GM19035 (cell line): ENCODE results near the gene RNPEPL1.
"Not testable (repeated sequence)": the region's sequence is repeated elsewhere in the genome, so short reads cannot be mapped to it uniquely, and the experiment has no call there.

ENCODE experiments used
- ATAC-seq: cut with Tn5 transposase; IDR thresholded peaks from one replicate; pipeline ENCODE4 v1.9.1; 2021; ENCODE audit not compliant: unreplicated experiment

The RNPEPL1 gene, protein sequence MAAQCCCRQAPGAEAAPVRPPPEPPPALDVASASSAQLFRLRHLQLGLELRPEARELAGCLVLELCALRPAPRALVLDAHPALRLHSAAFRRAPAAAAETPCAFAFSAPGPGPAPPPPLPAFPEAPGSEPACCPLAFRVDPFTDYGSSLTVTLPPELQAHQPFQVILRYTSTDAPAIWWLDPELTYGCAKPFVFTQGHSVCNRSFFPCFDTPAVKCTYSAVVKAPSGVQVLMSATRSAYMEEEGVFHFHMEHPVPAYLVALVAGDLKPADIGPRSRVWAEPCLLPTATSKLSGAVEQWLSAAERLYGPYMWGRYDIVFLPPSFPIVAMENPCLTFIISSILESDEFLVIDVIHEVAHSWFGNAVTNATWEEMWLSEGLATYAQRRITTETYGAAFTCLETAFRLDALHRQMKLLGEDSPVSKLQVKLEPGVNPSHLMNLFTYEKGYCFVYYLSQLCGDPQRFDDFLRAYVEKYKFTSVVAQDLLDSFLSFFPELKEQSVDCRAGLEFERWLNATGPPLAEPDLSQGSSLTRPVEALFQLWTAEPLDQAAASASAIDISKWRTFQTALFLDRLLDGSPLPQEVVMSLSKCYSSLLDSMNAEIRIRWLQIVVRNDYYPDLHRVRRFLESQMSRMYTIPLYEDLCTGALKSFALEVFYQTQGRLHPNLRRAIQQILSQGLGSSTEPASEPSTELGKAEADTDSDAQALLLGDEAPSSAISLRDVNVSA

DNA sequence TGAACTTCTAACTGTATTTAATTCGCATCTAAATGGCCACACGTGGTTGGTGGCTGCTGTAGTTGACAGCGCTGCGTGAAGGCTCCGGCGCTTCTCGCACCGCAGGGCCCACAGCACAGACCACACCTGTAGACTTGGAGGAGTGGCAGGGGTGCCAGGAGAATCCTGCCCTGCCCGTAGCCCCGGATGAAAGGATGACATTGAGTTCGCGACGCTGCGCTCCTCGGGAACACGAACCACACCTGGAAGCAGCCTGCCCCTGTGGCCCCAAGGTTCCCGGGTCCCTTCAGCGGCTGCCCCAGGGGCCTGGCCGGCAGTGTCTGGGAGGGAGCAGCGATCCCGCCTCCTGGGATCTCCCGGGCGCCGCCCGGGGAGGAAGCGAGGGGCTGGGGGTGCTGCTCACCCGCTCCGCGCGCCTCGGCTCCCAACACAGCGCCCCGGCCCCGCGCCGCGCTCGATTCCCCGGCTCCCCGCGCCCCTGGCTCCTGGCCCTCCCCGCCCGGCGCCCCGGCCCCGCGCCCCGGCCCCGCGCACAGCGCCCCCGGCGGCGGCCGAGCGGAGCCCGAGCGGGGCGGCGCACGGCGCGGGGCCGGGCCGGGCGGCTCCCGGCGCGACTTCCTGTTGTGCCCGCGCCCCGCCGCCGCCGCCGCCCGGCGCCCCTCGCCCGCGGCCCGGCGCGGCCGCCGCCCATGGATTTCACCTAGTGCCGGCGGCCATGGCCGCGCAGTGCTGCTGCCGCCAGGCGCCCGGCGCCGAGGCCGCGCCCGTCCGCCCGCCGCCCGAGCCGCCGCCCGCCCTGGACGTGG is at the start of gene RNPEPL1:
TSS of gene RNPEPL1 (plus strand) at position 613 of the 806 bp plus-strand sequence. CDS start at position 716, 103 bp downstream.
- ATAC-seq, result peak; percentile 27

DNA sequence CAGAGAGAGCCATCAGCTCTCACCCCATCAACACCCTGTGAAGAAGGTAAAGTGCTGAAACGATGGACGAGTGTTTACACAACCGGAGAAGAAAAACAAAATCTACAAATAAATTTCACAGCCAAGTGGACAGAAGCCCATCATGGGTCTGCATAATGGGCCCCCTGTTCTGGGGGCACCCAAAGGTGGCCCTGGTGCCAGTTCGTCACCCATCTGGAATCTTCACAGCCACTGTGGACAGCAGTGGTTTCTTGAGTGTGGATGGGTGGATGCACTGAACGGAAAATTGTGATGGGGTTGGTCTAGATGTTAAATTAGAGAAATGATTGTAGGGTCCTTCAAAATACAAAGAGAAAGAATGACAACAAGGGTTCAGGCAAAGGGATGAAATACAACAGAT is 49.3 kb upstream of the RNPEPL1 start:
- ATAC-seq, result no peak

DNA sequence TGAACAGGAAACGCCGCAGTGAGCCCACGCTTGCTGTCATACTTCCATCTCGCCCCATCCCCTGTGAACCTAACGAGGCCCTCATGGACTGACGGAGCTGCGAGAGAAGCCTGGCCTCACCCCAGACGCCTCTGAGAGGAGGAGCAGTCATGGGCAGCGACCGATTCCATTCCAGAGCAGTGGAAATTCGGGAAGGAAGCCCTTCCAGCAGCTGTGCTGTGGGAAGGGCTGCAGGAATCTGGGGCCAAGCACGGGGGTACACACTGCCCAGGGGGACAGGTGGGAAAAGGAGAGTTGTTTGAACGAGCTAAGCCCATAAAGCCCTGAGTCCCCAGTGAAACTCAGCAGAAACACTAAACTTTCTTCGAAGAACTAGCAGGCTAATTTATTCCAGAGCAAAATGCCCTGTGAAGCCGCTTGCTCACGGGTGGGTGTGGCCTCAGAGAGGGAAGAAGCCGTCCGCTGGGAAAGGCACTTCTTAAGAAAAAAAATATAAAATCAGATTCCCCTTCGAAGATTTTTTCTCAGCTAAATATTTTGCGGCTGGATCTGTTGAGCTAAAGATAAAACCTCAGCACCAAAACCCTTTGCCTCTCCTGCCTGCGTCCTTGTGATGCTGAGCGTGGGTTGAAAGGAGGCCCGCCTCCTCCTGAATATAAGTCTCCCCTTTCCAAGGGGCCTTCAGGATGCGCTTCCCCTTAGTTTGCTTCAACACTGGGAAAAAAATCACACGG is 48.7 kb upstream of the RNPEPL1 start:
- ATAC-seq, result no peak

DNA sequence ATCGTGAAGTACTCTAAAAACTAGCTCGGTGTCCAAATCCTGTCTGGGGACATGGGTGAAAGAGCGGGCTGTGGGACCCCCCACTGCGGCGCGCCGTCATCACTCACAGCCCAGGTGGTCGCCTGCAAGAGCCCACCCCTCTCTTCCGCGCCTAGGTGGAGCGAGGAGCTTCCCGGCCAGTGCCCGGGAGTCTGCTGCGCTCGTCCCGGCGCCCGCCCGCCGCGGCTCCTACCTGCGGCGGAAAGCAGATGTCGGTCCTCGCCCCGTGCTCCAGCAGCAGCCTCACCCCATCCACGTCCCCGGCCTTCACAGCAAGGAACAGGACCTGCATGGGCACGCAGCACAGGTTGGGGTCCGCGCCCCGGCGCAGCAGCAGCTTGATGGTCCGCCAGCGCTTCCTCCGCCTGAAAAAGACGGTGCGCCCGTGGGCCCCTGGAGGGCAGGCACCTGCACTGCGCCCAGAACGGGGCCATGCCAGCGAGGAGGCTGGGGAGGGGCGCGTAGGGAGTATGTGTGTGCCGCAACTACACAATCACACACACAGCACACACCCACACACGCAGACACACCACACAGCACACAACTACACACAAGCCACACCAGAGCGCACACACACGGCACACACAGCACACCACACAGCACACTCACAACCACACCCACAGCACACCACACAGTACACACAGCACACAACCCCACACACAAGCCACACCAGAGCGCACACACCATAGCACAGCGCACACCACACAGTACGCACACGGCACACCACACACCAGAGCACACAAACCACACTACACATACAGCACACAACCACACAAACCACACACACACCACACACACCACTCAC is 47.9 kb upstream of the RNPEPL1 start:
- ATAC-seq, result no peak

DNA sequence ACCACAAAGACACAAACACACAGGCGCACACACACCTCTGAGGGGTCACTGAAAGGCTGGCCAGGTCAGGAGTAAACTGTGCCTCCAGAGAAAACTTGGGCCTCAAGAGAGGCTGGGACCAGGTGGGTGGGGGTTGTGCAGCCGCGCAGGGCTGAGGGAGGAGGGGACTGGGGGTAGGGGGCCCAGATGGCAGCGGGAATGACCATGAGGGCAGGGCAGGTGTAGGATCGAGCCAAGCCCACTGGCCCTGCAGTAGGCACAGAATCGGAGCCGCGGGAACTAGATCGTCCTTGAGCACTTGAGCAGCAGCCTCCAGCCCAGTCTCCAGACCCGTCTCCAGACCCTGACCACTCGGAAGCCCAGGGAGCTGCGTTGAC is 47.3 kb upstream of the RNPEPL1 start:
- no peak for ATAC-seq

DNA sequence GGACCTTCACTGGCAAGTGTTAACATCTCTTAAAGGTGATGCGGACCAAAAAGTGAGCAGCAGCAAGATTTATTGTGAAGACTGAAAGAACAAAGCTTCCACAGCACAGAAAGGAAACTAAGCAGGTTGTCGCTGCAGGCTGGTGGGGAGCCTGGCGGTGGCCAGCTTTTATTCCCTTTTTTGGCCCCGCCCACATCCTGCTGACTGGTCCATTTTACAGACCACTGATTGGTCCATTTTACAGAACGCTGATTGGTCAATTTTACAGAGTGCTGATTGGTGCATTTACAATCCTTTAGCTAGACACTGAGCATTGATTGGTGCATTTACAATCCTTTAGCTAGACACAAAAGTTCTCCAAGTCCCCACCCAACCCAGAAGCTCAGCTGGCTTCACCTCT is 46.4 kb upstream of the RNPEPL1 start:
- not testable (repeated sequence) for ATAC-seq

DNA sequence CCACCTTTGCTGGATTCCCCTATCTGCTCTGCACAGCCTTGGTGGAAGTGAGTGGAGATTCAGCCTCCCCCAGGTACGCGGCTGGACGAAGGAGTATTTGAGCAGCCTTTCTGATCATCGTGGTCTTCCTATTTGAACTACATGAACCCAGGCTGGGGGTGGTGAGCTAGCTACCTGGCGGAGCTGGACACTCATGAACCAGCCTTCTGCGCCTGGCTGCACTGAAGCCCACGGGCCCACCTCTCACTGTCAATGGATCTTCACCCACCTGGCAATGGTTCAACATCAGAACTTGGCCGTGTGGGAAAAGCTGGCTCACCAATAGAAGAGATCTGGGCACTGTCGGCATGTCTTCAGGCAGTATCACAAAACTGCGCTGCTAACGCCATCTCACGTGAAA is 45.9 kb upstream of the RNPEPL1 start:
- ATAC-seq, result no peak

DNA sequence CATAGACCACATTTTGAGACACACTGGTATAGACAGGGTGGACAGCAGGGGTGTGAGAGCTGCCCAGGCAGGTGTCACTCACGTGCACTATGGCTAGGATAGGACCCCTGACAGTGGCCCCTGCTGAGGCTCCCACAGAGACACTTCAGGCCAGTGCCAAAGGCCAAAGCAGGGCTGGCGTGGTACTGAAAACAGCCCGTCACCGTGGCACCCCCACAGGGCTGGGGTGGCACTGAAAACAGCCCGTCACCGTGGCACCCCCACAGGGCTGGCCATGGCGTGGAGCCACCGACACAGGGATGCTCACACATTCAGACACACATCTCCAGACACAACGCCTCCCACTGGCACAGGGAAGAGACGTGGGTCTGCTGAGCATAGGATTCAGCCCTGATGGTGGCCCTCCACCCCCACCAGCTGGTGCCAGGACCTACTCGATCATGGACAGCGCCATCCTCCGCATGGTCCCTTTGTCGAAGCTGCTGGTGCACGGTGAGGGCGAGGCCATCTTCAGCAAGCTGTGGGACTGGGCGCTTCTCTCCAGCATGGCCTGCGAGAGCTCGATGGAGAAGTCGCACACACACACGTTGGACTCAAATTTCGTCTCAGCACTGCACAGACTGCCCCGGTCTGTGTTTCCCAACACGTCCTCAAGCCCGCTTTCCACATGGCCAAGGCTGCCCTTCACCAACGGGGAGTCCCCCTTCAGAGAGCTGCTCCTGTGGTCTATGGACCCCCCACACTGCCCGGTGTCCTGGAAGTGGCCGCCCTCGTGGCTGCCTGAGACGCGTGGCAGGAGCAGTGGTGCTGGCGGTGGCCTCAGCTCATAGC is 44.6 kb upstream of the RNPEPL1 start:
- ATAC-seq, result no peak

DNA sequence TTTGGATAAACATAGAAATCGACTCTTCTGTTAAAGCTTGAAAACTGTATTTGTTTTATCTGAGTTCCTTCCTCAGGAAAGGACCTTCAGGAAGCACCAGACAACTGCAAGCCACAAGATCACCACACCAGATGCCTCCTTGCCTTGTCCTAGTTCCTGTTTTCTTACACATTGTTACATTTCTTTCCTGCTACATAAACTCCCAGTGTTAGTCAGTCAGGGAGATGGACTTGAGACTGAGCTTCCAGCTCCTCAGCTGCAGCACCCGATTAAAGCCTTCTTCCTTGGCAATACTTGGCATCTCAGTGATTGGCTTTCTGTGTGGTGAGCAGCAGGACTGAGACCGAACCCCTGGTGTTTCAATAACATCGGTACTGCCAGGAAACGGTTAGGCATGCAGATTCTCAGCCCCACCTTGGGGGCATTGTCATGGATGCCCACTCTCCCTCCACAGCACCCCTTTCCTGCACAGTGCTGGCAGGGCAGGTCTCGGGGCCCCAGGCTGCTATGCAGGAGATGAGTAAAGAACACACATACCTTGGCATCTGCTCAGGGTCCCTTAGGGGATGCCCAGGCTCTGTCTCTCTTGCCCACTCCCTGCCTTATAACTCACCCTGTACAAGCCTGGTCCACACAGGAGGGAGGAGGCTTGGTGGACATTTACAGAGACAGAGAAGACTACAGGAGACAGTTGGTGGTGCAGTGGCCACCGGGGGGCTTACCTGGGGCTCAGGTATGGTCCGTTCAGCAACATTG is 43.1 kb upstream of the RNPEPL1 start:
- no peak for ATAC-seq

DNA sequence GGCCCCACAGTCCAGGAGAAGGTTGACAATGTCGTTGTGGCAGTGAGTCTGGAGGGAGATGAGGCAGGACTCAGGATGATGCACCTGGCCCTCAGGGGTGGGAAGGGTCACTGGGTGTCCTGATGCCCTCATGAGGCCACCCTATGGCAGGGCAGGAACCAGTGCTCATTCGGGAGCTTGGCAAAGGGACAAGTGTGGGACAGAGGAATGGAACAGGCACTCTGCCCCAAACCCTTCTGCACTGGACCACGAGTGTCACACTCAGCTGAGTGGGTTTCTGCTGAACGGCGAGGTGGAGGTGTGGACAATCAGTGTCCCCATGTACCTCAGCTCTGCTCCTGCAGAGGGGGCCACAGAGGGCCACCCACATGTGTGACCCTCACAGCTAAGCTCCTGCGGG is 42.5 kb upstream of the RNPEPL1 start:
- ATAC-seq, result no peak

DNA sequence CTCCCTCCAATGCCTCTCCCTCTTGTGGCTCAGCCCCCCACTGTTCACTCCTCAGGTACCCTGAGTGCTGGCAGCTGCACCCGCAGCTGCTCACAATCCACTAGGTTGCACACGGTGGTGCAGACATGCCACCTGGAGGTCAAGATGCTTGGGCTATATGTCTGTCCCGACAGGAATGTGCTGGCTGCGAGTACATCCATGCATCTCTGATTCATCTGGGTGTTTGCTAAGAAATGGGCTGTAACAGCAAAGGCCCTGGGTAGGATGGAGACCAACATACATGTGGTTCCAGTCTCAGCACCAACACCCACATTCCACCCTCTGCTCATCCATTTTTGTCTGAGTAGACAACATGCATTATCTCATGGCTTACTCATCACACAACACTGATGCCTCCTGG is 41.8 kb upstream of the RNPEPL1 start:
- no peak for ATAC-seq

DNA sequence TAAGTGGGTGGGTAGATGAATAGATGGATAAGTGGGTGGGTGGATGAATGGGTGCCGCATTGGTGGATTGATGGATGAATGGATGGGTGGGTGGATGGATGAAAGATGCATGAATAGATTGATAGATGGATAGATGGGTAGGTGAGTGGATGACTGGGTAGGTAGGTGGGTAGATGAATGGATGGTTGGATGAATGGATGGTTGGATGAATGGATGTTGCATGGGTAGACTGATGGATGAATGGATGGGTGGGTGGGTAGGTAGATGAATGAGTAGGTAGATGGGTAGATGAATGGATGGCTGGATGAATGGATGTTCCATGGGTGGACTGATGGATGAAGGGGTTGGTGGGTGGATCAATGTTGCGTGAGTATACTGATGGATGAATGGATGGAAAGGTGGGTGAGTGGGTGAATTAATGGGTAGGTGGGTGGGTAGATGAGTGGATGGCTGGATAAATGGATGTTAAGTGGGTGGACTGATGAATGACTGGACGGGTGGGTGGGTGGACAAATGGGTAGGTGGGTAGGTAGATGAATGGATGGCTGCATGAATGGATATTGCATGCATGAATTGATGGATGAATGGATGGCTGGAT is 41.0 kb upstream of the RNPEPL1 start:
- no peak for ATAC-seq

DNA sequence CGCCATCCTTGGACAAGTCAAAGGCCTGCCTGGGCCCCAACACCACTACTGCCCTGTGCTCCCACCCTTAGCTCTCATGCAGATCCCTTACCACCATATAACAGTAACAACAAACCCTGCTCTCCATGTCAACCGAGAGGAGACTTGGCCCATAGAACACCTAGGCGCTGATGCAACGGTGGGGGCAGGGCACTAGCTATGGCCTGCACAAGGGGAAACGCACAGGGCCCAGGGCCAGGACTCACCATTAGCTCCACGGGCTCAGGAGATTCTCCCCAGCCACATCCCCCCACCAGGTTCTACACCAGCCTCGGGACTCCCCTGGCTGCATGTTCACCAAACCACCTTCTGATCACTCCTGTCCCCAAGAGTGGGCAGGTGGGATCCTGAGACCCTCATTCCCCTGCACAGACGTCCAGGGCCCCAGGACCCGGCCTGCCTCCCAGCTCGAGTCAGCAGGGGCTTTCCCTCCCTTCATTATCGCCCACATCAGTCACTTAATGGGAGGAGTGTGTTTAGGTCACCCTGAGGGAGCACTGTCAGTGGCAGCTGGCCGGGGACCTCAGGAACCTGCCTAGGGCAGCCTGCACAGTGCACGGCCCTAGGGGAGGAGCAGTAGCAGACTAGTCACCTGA is 39.8 kb upstream of the RNPEPL1 start:
- no peak for ATAC-seq

DNA sequence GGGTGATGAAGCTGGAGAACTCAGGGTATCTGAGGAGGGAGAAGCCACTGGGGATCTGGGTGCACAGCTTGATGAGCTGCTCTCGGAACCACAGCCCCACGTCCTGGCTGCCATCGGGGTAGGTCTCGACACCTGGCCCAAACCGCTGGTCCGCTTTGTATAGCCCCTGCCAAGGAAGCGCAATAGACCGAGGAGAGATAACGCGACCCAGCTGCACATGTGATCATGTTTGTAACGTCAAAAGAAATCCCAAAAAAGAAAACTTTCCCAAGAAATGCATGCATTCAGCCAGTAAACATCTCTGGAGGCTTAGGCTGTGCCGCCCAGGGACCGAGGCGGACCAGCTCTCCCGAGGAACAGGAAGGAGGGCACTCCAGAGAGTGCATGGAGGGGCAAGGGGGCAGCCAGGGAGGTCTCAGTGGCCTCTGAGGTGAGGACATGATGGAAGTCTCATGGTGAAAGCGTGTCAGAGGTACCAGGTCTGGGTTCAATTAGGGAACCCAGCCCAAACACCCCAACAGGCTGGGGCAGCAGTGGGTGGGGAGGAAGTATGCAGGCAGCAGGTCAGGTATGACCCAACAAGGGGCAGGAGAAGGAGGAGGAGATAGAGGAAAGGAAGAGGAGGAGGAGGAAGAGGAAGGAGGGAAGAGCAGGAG is 38.8 kb upstream of the RNPEPL1 start:
- ATAC-seq, result no peak

DNA sequence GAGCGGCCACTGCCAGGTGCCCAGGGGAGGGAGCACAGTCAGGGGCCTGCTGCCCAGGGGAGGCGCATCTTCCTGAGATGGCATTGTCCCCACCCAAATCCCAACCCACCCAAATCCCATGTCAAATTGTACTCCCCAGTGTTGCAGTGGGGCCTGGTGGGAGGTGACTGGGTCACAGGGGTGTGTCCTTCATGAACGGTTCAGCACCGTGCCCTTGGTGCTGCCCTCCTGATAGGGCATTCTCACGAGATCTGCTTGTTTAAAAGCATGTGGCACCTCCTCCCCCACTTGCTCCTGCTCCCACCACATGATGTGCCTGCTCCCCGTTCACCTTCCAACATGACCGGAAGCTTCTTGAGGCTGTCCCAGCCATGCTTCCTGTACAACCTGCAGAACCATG is 38.1 kb upstream of the RNPEPL1 start:
- ATAC-seq, result no peak

DNA sequence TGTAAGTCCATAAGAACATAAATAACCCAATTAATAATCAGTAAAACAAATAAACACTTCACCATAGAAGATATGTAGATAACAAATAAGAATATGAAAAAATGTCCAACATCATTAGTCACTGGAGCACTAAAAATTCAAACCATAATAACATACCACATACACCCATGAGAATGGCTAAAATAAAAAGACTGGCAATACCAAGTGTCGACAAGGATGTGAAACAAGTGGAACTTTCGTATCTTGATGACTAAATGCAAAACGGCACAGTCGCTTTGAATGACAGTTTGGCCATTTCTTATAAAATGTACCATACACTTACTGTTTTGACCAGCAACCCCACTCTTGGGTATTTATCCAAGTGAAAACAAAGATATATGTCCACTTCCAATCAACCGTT is 37.2 kb upstream of the RNPEPL1 start:
- no peak for ATAC-seq
